Loucy (cell line): ENCODE measurements around the gene ANAPC16.
A peak's percentile ranks its signal among the peaks of the same experiment; 100 is the strongest.

Source experiments
- H2AFZ ChIP-seq: fragments of 200-600 bp; sonication (generic); 2 replicates; pipeline ENCODE4 v1.6.0; 2016; ENCODE audit warnings: antibody characterized with exemption, mild to moderate bottlenecking, low read length, moderate library complexity
- H3F3A ChIP-seq: fragments of 200-600 bp; 2 replicates; pipeline ENCODE4 v1.6.0; 2016; ENCODE audit warnings: antibody characterized with exemption, low read depth, mild to moderate bottlenecking
- H3K27me3 ChIP-seq: fragments of 200-600 bp; sonication (generic); 2 replicates; pipeline ENCODE4 v1.6.1; 2014; ENCODE audit warnings: low read length, mild to moderate bottlenecking; ENCODE audit not compliant: insufficient read depth, poor library complexity, severe bottlenecking
- H3K36me3 ChIP-seq: fragments of 200-600 bp; sonication (generic); 2 replicates; pipeline ENCODE4 v1.6.1; 2016; ENCODE audit warnings: low read length; ENCODE audit not compliant: insufficient read depth
- H3K4me1 ChIP-seq: fragments of 200-600 bp; sonication (generic); 2 replicates; pipeline ENCODE4 v1.5.1; 2014; ENCODE audit warnings: low read length, mild to moderate bottlenecking; ENCODE audit not compliant: insufficient read depth, poor library complexity, severe bottlenecking
- H3K4me2 ChIP-seq: fragments of 200-600 bp; sonication (generic); 2 replicates; pipeline ENCODE4 v1.6.0; 2014; ENCODE audit warnings: antibody characterized with exemption, low read length, low read depth, mild to moderate bottlenecking; ENCODE audit not compliant: poor library complexity, severe bottlenecking
- H3K4me3 ChIP-seq: fragments of 200-600 bp; sonication (generic); 2 replicates; pipeline ENCODE4 v1.5.1; 2014; ENCODE audit warnings: low read length, mild to moderate bottlenecking, mixed read lengths; ENCODE audit not compliant: poor library complexity, severe bottlenecking
- H3K79me2 ChIP-seq: fragments of 200-600 bp; sonication (generic); 2 replicates; pipeline ENCODE4 v1.6.1; 2014; ENCODE audit warnings: low read length; ENCODE audit not compliant: insufficient read depth
- H3K9ac ChIP-seq: fragments of 200-600 bp; sonication (generic); 2 replicates; pipeline ENCODE4 v1.6.0; 2014; ENCODE audit warnings: mild to moderate bottlenecking, low read depth, low read length, moderate library complexity; ENCODE audit not compliant: poor library complexity, severe bottlenecking
- H3K9me2 ChIP-seq: fragments of 200-600 bp; sonication (generic); replicated peaks from 2 replicates; pipeline ENCODE4 v1.6.1; 2016; ENCODE audit warnings: low read depth, low read length, mixed read lengths
- H3K9me3 ChIP-seq: fragments of 200-600 bp; sonication (generic); 2 replicates; pipeline ENCODE4 v1.6.1; 2014; ENCODE audit warnings: mild to moderate bottlenecking, antibody characterized with exemption, low read length, low read depth; ENCODE audit not compliant: insufficient read depth
- H4K20me1 ChIP-seq: fragments of 200-600 bp; sonication (generic); 2 replicates; pipeline ENCODE4 v1.6.0; 2014; ENCODE audit warnings: antibody characterized with exemption, low read length, mild to moderate bottlenecking; ENCODE audit not compliant: insufficient read depth, poor library complexity, severe bottlenecking
- EZH2phosphoT487 ChIP-seq: fragments of 200-600 bp; IDR thresholded peaks from 2 replicates; pipeline ENCODE4 v1.6.1; 2018; ENCODE audit warnings: antibody characterized with exemption, mild to moderate bottlenecking, moderate library complexity, borderline replicate concordance
- TF ChIP-seq, protein P1 (sequence below): fragments of 200-600 bp; sonication (generic); conservative IDR thresholded peaks from 2 replicates; pipeline ENCODE4 v1.5.1; 2014; ENCODE audit warnings: mild to moderate bottlenecking, antibody characterized with exemption, low read length

Gene ANAPC16

DNA sequence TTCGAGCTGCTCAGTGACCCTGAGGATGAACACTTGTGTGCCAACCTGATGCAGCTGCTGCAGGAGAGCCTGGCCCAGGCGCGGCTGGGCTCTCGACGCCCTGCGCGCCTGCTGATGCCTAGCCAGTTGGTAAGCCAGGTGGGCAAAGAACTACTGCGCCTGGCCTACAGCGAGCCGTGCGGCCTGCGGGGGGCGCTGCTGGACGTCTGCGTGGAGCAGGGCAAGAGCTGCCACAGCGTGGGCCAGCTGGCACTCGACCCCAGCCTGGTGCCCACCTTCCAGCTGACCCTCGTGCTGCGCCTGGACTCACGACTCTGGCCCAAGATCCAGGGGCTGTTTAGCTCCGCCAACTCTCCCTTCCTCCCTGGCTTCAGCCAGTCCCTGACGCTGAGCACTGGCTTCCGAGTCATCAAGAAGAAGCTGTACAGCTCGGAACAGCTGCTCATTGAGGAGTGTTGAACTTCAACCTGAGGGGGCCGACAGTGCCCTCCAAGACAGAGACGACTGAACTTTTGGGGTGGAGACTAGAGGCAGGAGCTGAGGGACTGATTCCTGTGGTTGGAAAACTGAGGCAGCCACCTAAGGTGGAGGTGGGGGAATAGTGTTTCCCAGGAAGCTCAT lies 59.0 kb downstream of the ANAPC16 start:
- Histone ChIP-seq H2AFZ (no peak overlapping the region), H3K4me3 (peak overlapping the region; percentile 77), H3K36me3 (peaks cover 23% of the 10 kb centered on the region), H3F3A (no peaks in the 10 kb centered on the region), H3K9ac (peak overlapping the region; percentile 100), H3K9me2 (no peaks in the 10 kb centered on the region), H3K4me2 (peak overlapping the region; percentile 87), H3K9me3 (no peaks in the 10 kb centered on the region), H3K79me2 (peaks cover 59% of the 10 kb centered on the region), H3K4me1 (peaks cover 54% of the 10 kb centered on the region), H3K27me3 (peaks cover 18% of the 10 kb centered on the region), H4K20me1 (peaks cover 33% of the 10 kb centered on the region)
- TF ChIP-seq, protein P1, sequence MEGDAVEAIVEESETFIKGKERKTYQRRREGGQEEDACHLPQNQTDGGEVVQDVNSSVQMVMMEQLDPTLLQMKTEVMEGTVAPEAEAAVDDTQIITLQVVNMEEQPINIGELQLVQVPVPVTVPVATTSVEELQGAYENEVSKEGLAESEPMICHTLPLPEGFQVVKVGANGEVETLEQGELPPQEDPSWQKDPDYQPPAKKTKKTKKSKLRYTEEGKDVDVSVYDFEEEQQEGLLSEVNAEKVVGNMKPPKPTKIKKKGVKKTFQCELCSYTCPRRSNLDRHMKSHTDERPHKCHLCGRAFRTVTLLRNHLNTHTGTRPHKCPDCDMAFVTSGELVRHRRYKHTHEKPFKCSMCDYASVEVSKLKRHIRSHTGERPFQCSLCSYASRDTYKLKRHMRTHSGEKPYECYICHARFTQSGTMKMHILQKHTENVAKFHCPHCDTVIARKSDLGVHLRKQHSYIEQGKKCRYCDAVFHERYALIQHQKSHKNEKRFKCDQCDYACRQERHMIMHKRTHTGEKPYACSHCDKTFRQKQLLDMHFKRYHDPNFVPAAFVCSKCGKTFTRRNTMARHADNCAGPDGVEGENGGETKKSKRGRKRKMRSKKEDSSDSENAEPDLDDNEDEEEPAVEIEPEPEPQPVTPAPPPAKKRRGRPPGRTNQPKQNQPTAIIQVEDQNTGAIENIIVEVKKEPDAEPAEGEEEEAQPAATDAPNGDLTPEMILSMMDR, result peak; percentile 85
- TF ChIP-seq EZH2phosphoT487, result no peak

DNA sequence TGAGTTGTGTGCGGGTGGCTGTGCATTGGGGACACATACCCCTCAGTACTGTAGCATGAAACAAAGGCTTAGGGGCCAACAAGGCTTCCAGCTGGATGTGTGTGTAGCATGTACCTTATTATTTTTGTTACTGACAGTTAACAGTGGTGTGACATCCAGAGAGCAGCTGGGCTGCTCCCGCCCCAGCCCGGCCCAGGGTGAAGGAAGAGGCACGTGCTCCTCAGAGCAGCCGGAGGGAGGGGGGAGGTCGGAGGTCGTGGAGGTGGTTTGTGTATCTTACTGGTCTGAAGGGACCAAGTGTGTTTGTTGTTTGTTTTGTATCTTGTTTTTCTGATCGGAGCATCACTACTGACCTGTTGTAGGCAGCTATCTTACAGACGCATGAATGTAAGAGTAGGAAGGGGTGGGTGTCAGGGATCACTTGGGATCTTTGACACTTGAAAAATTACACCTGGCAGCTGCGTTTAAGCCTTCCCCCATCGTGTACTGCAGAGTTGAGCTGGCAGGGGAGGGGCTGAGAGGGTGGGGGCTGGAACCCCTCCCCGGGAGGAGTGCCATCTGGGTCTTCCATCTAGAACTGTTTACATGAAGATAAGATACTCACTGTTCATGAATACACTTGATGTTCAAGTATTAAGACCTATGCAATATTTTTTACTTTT lies 59.7 kb downstream of the ANAPC16 start:
- peaks cover 59% of the 10 kb centered on the region for H3K79me2 ChIP-seq
- H3K27me3 ChIP-seq, result peaks cover 18% of the 10 kb centered on the region
- H3K9me3 ChIP-seq, result no peaks in the 10 kb centered on the region
- no peaks in the 10 kb centered on the region for H3K9me2 ChIP-seq
- peaks cover 23% of the 10 kb centered on the region for H3K36me3 ChIP-seq
- H4K20me1 ChIP-seq, result peaks cover 33% of the 10 kb centered on the region
- H2AFZ ChIP-seq, result no peak overlapping the region
- H3K4me3 ChIP-seq, result peak overlapping the region; percentile 77
- H3K4me2 ChIP-seq, result peak overlapping the region; percentile 87
- peak overlapping the region; percentile 100 for H3K9ac ChIP-seq
- no peaks in the 10 kb centered on the region for H3F3A ChIP-seq
- TF ChIP-seq EZH2phosphoT487, result no peak
- TF ChIP-seq, protein P1, result no peak
- H3K4me1 ChIP-seq, result peaks cover 56% of the 10 kb centered on the region

DNA sequence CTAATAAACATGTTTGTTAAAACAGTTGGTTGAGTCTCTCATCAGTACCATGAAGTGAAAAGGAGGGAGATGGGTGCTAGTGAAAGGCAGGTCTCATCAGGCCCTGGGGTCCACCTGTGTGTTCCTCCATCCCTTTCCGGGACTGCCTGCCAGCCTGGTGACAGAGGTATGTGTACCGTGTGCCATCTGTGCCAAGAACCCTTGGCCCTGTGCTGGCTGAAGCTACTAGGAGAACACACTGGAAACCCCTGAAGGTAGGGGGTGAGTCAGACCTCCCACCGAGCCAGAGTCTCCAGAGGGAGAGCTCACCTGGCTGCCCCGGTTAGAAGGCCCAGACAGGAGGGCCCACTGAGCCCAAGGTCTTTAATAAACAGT lies 60.2 kb downstream of the ANAPC16 start:
- H3K9me2 ChIP-seq, result no peaks in the 10 kb centered on the region
- peaks cover 18% of the 10 kb centered on the region for H3K27me3 ChIP-seq
- peaks cover 53% of the 10 kb centered on the region for H3K4me1 ChIP-seq
- H2AFZ ChIP-seq, result no peak overlapping the region
- H3F3A ChIP-seq, result no peaks in the 10 kb centered on the region
- TF ChIP-seq, protein P1, result no peak
- no peak for TF ChIP-seq EZH2phosphoT487
- peak overlapping the region; percentile 100 for H3K9ac ChIP-seq
- H4K20me1 ChIP-seq, result peaks cover 33% of the 10 kb centered on the region
- H3K79me2 ChIP-seq, result peaks cover 55% of the 10 kb centered on the region
- H3K4me3 ChIP-seq, result peak overlapping the region; percentile 77
- no peaks in the 10 kb centered on the region for H3K9me3 ChIP-seq
- peak overlapping the region; percentile 87 for H3K4me2 ChIP-seq
- H3K36me3 ChIP-seq, result peaks cover 23% of the 10 kb centered on the region
